ENCODE measurements around the gene GNB2.
A peak's percentile ranks its signal among the peaks of the same experiment; 100 is the strongest.
"Not testable (repeated sequence)": the region's sequence is repeated elsewhere in the genome, so short reads cannot be mapped to it uniquely, and the experiment has no call there.

GNB2 gene

GRCh38 chr7:100701089-100701488 lies 27.5 kb downstream of the GNB2 start:
- DNase-seq, result not testable (repeated sequence)

- no peak for DNase-seq
These were observed 31.8 kb downstream of the GNB2 start for GRCh38 chr7:100705320-100705752.

DNA sequence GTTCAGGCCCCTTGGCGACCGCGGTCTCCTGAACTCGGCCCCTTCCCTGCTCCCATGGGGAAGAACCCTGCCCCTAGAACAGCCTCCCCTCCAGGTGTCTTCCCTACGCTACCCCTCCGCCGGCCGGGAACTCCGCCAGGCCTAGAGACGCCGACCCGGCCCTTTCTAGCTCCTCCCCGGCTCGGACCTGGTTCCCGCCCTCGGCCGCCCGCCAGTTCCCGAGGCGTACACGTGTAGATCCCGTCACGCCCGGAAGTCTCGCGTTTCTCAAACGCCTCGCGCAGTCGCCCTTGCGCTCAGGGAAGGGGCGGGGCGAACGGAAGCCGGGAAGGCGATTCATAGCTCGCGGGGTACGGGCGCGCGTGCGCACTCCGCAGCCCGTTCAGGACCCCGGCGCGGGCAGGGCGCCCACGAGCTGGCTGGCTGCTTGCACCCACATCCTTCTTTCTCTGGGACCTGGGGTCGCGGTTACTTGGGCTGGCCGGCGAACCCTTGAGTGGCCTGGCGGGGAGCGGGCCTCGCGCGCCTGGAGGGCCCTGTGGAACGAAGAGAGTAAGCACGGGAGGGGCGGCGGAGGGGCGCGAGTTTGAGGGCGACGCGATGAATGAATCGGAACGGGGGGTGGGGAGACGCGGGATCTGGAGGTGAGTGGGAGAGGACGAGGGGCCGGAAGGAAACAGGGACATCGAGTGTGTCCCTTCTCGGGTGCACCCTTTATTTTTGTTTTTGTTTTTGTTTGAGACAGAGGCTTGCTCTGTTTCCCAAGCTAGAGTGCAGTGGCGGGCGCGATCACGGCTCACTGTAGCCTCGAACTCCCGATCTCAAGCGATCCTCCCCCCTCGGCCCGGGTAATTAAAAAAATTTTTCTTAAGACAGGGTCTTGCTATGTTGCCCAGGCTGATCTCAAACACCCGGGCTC lies 32.5 kb downstream of the GNB2 start, which contains the start of gene POP7:
Gene POP7, plus strand, starts transcription at position 369 of the 919 bp plus-strand sequence. CDS start 710 bp downstream, outside the sequence.
- DNase-seq, result peak; percentile 63

DNA sequence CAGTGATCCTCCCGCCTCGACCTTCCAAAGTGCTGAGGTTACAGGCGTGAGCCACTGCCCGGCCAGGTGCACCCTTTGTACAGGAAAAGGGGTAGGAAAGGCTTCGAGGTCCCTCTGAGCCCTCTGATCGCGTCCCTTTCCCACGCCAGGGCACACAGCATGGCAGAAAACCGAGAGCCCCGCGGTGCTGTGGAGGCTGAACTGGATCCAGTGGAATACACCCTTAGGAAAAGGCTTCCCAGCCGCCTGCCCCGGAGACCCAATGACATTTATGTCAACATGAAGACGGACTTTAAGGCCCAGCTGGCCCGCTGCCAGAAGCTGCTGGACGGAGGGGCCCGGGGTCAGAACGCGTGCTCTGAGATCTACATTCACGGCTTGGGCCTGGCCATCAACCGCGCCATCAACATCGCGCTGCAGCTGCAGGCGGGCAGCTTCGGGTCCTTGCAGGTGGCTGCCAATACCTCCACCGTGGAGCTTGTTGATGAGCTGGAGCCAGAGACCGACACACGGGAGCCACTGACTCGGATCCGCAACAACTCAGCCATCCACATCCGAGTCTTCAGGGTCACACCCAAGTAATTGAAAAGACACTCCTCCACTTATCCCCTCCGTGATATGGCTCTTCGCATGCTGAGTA lies 33.3 kb downstream of the GNB2 start:
- no peak for DNase-seq

DNA sequence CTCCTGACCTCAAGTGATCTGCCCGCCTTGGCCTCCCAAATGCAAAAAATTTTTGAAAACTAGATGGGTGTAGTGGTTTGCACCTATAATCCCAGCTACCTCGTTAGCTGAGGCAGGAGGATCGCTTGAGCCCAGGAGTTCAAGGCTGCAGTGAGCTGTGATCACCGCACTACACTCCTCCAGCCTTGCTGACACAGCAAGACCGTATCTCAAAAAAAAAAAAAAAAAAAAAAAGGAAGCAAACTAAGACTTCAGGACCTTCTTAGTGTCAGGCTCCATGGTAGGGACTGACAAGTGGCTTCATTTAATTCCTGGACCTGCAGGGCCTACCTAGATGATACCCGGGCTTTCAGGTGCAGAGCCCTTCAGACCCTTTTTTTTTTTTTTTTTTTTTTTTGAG lies 34.9 kb downstream of the GNB2 start:
- DNase-seq, result no peak

DNA sequence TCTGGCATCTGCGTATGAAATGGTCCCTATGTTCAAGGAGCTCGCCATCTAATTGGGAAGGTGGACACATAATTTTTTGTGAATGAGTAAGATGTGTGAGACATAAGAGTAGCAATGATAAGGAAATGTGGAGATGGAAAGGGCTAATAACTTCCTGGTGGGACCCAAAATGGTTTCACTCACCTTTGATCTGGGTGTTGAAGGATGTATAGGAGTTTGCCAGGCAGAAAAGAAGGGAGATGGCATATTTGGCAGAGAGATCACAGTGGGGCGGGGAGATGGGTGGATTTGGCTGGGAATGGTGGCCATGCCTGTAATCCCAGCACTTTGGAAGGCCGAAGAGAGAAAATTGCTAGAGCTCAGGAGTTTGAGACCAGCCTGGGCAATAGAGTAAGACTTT lies 36.9 kb downstream of the GNB2 start:
- no peak for DNase-seq

DNA sequence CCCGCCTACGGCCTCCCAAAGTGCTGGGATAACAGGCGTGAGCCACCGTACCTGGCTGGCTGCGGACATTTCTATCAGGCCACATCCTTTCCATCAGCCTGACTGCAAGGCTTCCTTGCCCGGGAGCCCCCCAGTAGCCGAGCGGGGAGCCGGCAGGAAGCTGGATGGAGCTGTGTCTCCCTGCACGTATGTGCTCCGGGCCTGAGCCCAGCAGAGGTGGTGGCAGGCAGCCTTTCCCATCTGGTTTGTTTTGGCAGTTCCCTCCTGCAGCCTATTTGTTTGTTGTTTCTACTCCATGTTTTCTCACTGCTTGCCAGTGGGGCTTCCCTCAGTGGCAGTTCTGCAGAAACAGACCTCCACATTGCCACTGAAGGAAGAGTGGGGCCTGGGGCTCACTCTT lies 37.8 kb downstream of the GNB2 start:
- no peak for DNase-seq

DNA sequence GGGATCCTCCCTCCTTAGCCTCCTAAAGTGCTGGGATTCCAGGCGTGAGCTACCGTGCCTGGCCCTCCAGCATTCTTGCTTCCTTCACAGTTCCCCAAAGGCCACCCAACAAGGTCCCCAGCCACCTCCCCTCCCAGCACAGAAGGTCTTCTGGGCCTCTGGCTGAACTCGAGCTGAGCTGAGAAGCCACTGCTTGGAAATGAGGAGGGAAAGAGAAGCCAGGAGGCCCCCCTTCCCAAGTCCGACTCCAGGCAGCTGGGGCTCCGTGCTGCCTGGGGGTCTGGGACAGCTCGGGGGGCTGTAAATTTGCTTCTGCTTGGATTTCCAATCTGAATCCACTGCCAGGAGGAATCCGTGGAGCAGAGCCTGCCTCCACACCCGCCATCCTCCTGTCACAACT lies 41.2 kb downstream of the GNB2 start:
- no peak for DNase-seq

DNA sequence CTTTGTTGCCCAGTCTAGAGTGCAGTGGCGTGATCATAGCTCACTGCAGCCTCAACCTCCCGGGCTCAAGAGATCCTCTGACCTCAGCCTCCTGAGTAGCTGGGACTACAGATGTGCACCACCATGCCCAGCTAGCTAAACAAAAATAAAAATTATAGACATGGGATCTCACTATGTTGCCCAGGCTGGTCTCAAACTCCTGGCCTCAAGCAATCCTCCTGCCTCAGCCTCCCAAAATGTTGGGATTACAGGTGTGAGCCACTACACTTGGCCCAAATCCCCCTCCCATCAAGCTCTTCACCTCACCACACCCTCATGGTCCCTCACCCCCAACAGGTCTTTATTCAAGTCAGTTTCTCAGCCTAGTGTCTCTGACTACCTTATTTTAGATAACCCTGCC lies 43.5 kb downstream of the GNB2 start:
- not testable (repeated sequence) for DNase-seq

DNA sequence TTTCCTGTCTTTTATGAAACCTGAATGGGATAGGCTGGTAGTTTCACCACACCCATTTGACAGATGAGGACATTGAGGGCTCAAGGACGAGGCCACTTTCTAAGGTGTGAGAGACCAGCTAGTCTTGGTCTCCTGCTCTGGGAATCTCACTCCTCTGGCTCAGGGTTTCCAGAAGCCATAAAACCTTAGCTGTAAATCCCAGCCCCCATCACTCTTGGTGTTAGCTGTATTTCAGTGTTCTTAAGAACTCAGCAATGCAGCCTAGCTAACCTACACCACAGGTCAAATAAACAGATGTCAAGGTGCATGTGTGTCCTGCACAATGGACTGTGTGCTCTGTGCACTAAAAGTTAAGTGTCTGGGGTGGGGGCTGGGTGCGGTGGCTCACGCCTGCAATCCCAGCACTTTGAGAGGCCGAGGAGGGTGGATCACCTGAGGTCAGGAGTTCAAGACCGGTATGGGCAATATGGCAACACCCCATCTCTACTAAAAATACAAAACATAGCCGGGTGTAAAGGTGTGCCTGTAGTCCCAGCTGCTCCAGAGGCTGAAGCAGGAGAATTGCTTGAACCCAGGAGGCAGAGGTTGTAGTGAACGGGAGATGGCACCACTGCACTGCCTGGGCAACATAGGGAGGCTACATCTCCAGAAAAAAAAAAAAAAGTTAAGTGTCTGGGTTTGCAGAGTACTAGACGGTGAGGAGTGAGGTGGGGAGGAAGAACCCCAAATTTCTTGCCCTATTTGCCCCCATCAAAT lies 46.2 kb downstream of the GNB2 start:
- DNase-seq, result no peak

GRCh38 chr7:100720279-100720670 lies 46.7 kb downstream of the GNB2 start, which contains the start of gene EPO:
Gene EPO (plus strand): TSS chr7:100720468. CDS start chr7:100720981, 513 bp downstream.
- DNase-seq, result no peak

GRCh38 chr7:100720671-100721504 lies 47.3 kb downstream of the GNB2 start:
- no peak for DNase-seq

DNA sequence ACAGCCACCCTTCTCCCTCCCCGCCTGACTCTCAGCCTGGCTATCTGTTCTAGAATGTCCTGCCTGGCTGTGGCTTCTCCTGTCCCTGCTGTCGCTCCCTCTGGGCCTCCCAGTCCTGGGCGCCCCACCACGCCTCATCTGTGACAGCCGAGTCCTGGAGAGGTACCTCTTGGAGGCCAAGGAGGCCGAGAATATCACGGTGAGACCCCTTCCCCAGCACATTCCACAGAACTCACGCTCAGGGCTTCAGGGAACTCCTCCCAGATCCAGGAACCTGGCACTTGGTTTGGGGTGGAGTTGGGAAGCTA lies 47.9 kb downstream of the GNB2 start:
- no peak for DNase-seq

DNA sequence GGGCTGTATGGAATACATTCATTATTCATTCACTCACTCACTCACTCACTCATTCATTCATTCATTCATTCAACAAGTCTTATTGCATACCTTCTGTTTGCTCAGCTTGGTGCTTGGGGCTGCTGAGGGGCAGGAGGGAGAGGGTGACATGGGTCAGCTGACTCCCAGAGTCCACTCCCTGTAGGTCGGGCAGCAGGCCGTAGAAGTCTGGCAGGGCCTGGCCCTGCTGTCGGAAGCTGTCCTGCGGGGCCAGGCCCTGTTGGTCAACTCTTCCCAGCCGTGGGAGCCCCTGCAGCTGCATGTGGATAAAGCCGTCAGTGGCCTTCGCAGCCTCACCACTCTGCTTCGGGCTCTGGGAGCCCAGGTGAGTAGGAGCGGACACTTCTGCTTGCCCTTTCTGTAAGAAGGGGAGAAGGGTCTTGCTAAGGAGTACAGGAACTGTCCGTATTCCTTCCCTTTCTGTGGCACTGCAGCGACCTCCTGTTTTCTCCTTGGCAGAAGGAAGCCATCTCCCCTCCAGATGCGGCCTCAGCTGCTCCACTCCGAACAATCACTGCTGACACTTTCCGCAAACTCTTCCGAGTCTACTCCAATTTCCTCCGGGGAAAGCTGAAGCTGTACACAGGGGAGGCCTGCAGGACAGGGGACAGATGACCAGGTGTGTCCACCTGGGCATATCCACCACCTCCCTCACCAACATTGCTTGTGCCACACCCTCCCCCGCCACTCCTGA lies 49.1 kb downstream of the GNB2 start:
- DNase-seq, result no peak

- no peak for DNase-seq
These were observed 50.3 kb downstream of the GNB2 start for GRCh38 chr7:100723732-100724275.

DNA sequence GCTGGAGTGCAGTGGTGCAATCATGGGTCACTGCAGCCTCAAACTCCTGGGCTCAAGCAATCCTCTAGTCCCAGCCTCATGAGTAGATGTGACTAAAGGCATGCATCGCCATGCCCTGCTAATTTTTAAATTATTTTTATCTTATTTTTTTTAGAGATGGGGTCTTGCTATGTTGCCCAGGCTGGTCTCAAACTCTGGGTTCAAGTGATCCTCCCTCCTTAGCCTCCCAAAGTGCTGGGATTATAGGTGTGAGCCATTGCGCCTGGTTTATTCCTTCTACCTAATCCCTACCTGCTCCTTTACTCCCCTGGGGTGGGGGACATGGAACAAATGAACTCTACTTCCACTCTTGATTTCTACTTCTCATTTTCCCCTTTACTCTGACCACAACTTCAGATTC lies 50.8 kb downstream of the GNB2 start:
- not testable (repeated sequence) for DNase-seq

GRCh38 chr7:100726996-100727761 lies 53.6 kb downstream of the GNB2 start:
- DNase-seq, result no peak

GRCh38 chr7:100728196-100728595 lies 54.7 kb downstream of the GNB2 start:
- no peak for DNase-seq

All from SIG-M5 (cell line).